Measurements from ENCODE around the gene IFNGR2. TPM values are rescaled to one million over a fixed set of nuclear protein-coding genes. Genes with fewer than 3 reads are reported as not detected.

IFNGR2 gene
- total and polyA plus RNA-seq, 4 experiments from 2014 or later: 8.7 to 24.3 (median 21.8) TPM

- Mint-ChIP-seq H3K4me1 (peaks cover 0 to 3% (median 1%) of the 10 kb centered on the region in 4 donors), H3K9me3 (no peaks in the 10 kb centered on the region), H3K4me3 (no peak overlapping the region), H3K27ac (no peak overlapping the region), H3K36me3 (no peaks in the 10 kb centered on the region), H3K27me3 (peaks cover 0 to 4% of the 10 kb centered on the region in 2 donors)
- ChIA-PET CTCF (ENCODE audit: partially characterized antibody) (interaction anchor here (0.9 to 3.3 kb wide), 3 partner anchors 11 to 48 kb away, joined by 4 to 13 read pairs (median 4); no protein-coding TSS in a partner anchor), POLR2A (ENCODE audit: partially characterized antibody) (no interaction called here)
- Histone ChIP-seq H3K9me3 (ENCODE audit: control insufficient read depth in 1 of 2, low read length in 2 of 2) (no peaks in the 10 kb centered on the region), H3K27ac (ENCODE audit: low read depth, low read length) (no peak overlapping the region), H3K27me3 (ENCODE audit: insufficient read depth, low read length) (no peaks in the 10 kb centered on the region), H3K4me1 (ENCODE audit: insufficient read depth, low read length) (no peaks in the 10 kb centered on the region), H3K4me3 (ENCODE audit: low read length in 2 of 2) (no peak overlapping the region), H3K36me3 (ENCODE audit: insufficient read depth, low read length) (no peaks in the 10 kb centered on the region)
- intact Hi-C loops (cut with micrococcal nuclease): no loop called here
- no peak for DNase-seq
Measured at GRCh38 chr21:33396951-33397350, 6.3 kb upstream of the IFNGR2 start.

- ChIA-PET CTCF (ENCODE audit: partially characterized antibody) (interaction anchor here (1.3 kb wide), 1 partner anchor 11 kb away, joined by 3 read pairs; no protein-coding TSS in a partner anchor), POLR2A (ENCODE audit: partially characterized antibody) (no interaction called here)
- Histone ChIP-seq H3K27me3 (ENCODE audit: insufficient read depth, low read length) (no peaks in the 10 kb centered on the region), H3K4me3 (ENCODE audit: low read length in 2 of 2) (no peak overlapping the region), H3K36me3 (ENCODE audit: insufficient read depth, low read length) (no peaks in the 10 kb centered on the region), H3K27ac (ENCODE audit: low read depth, low read length) (no peak overlapping the region), H3K4me1 (ENCODE audit: insufficient read depth, low read length) (no peaks in the 10 kb centered on the region), H3K9me3 (ENCODE audit: control insufficient read depth in 1 of 2, low read length in 2 of 2) (no peaks in the 10 kb centered on the region)
- Mint-ChIP-seq H3K4me1 (peaks cover 0 to 4% (median 3%) of the 10 kb centered on the region in 4 donors), H3K27ac (no peak overlapping the region), H3K36me3 (no peaks in the 10 kb centered on the region), H3K4me3 (no peak overlapping the region), H3K27me3 (peaks cover 0 to 2% of the 10 kb centered on the region in 2 donors), H3K9me3 (no peaks in the 10 kb centered on the region)
- no peak for DNase-seq
- intact Hi-C loops (cut with micrococcal nuclease): no loop called here
Measured at GRCh38 chr21:33397717-33398116, 5.5 kb upstream of the IFNGR2 start.

GRCh38 chr21:33398361-33398760, 4.9 kb upstream of the IFNGR2 start:
- Mint-ChIP-seq H3K36me3 (no peaks in the 10 kb centered on the region), H3K27ac (no peak overlapping the region), H3K9me3 (no peaks in the 10 kb centered on the region), H3K4me1 (peaks cover 0 to 7% (median 3%) of the 10 kb centered on the region in 4 donors), H3K27me3 (peaks cover 0 to 2% of the 10 kb centered on the region in 2 donors), H3K4me3 (no peak overlapping the region)
- POLR2A ChIA-PET (ENCODE audit: partially characterized antibody): interaction anchor here (1.2 kb wide), 1 partner anchor 18 kb away, joined by 4 read pairs; no protein-coding TSS in a partner anchor
- Histone ChIP-seq H3K9me3 (ENCODE audit: control insufficient read depth in 1 of 2, low read length in 2 of 2) (no peaks in the 10 kb centered on the region), H3K4me3 (ENCODE audit: low read length in 2 of 2) (no peak overlapping the region), H3K27ac (ENCODE audit: low read depth, low read length) (no peak overlapping the region), H3K36me3 (ENCODE audit: insufficient read depth, low read length) (no peaks in the 10 kb centered on the region), H3K27me3 (ENCODE audit: insufficient read depth, low read length) (no peaks in the 10 kb centered on the region), H3K4me1 (ENCODE audit: insufficient read depth, low read length) (no peaks in the 10 kb centered on the region)
- CTCF ChIA-PET (ENCODE audit: partially characterized antibody): interaction anchor here (1.3 kb wide), 1 partner anchor 12 kb away, joined by 3 read pairs; no protein-coding TSS in a partner anchor
- DNase-seq: no peak
- intact Hi-C loops (cut with micrococcal nuclease): no loop called here

GRCh38 chr21:33401630-33401992, 1.6 kb upstream of the IFNGR2 start:
- Mint-ChIP-seq H3K4me3 (peak overlapping the region in 3 of 8 donors; percentile 30 to 85 (median 42)), H3K4me1 (peaks cover 14 to 34% (median 21%) of the 10 kb centered on the region in 4 donors), H3K27ac (peak overlapping the region in 3 of 7 donors; percentile 35 to 79 (median 70)), H3K27me3 (peaks cover 0 to 2% of the 10 kb centered on the region in 2 donors), H3K36me3 (peaks cover 0 to 3% of the 10 kb centered on the region in 2 donors), H3K9me3 (no peaks in the 10 kb centered on the region)
- intact Hi-C loops (cut with micrococcal nuclease): no loop called here
- no peaks in the 10 kb centered on the region for H3K9me3 ChIP-seq (ENCODE audit: control insufficient read depth in 1 of 2, low read length in 2 of 2)
- POLR2A ChIA-PET (ENCODE audit: partially characterized antibody): interaction anchor here (1.9 to 4.5 kb wide), 4 partner anchors 17 to 77 kb away, joined by 8 to 39 read pairs (median 10); partner anchors contain the start of gene IFNAR1
- CTCF ChIA-PET (ENCODE audit: partially characterized antibody): interaction anchor here (2.0 kb wide), 1 partner anchor 41 kb away, joined by 20 read pairs; no protein-coding TSS in a partner anchor
- no peaks in the 10 kb centered on the region for H3K36me3 ChIP-seq (ENCODE audit: insufficient read depth, low read length)
- no peaks in the 10 kb centered on the region for H3K27me3 ChIP-seq (ENCODE audit: insufficient read depth, low read length)
- no peak for DNase-seq
- no peak overlapping the region for H3K4me3 ChIP-seq (ENCODE audit: low read length in 2 of 2)
- no peak overlapping the region for H3K27ac ChIP-seq (ENCODE audit: low read depth, low read length)
- peaks cover 26% of the 10 kb centered on the region for H3K4me1 ChIP-seq (ENCODE audit: insufficient read depth, low read length)

- H3K36me3 ChIP-seq (ENCODE audit: insufficient read depth, low read length): no peaks in the 10 kb centered on the region
- CTCF ChIA-PET (ENCODE audit: partially characterized antibody): interaction anchor here (2.0 kb wide), 1 partner anchor 42 kb away, joined by 20 read pairs; no protein-coding TSS in a partner anchor
- Mint-ChIP-seq H3K36me3 (peaks cover 0 to 3% of the 10 kb centered on the region in 2 donors), H3K4me1 (peaks cover 18 to 41% (median 27%) of the 10 kb centered on the region in 4 donors), H3K9me3 (no peaks in the 10 kb centered on the region), H3K4me3 (peak overlapping the region; percentile 70 to 88 (median 82)), H3K27ac (peak overlapping the region in 6 of 7 donors; percentile 70 to 85 (median 76)), H3K27me3 (peaks cover 0 to 2% of the 10 kb centered on the region in 2 donors)
- intact Hi-C loops (cut with micrococcal nuclease): loop anchor here (2.0 kb wide), 1 partner anchor 17 kb away; no protein-coding TSS in a partner anchor
- DNase-seq: no peak
- peak overlapping the region in 1 of 2 donors; percentile 14 for H3K4me3 ChIP-seq (ENCODE audit: low read length in 2 of 2)
- H3K27ac ChIP-seq (ENCODE audit: low read depth, low read length): peak overlapping the region; percentile 14
- no peaks in the 10 kb centered on the region for H3K9me3 ChIP-seq (ENCODE audit: control insufficient read depth in 1 of 2, low read length in 2 of 2)
- H3K27me3 ChIP-seq (ENCODE audit: insufficient read depth, low read length): no peaks in the 10 kb centered on the region
- POLR2A ChIA-PET (ENCODE audit: partially characterized antibody): interaction anchor here (1.0 to 4.5 kb wide), 5 partner anchors 18 to 137 kb away, joined by 3 to 39 read pairs (median 10); partner anchors contain the start of gene IFNAR1
- peaks cover 31% of the 10 kb centered on the region for H3K4me1 ChIP-seq (ENCODE audit: insufficient read depth, low read length)
Measured at GRCh38 chr21:33402001-33402979, 923 bp upstream of the IFNGR2 start.

GRCh38 chr21:33403786-33404585, 773 bp downstream of the IFNGR2 start:
- POLR2A ChIA-PET (ENCODE audit: partially characterized antibody): interaction anchor here (0.7 to 4.5 kb wide), 7 partner anchors 10 to 206 kb away, joined by 3 to 39 read pairs (median 4); partner anchors contain the start of genes IFNAR1 and TMEM50B

More at GRCh38 chr21:33403786-33404585, 773 bp downstream of the IFNGR2 start:
- Histone ChIP-seq H3K4me3 (ENCODE audit: low read length in 2 of 2) (peak overlapping the region; percentile 54 to 78), H3K36me3 (ENCODE audit: insufficient read depth, low read length) (no peaks in the 10 kb centered on the region), H3K9me3 (ENCODE audit: control insufficient read depth in 1 of 2, low read length in 2 of 2) (no peaks in the 10 kb centered on the region), H3K4me1 (ENCODE audit: insufficient read depth, low read length) (peaks cover 31% of the 10 kb centered on the region), H3K27ac (ENCODE audit: low read depth, low read length) (peak overlapping the region; percentile 58), H3K27me3 (ENCODE audit: insufficient read depth, low read length) (no peaks in the 10 kb centered on the region)
- Mint-ChIP-seq H3K9me3 (no peaks in the 10 kb centered on the region), H3K4me1 (peaks cover 21 to 43% (median 33%) of the 10 kb centered on the region in 4 donors), H3K27me3 (peaks cover 0 to 2% of the 10 kb centered on the region in 2 donors), H3K36me3 (peaks cover 3% of the 10 kb centered on the region in 2 donors), H3K4me3 (peak overlapping the region; percentile 93 to 98 (median 96)), H3K27ac (peak overlapping the region; percentile 83 to 98 (median 91))
- intact Hi-C loops (cut with micrococcal nuclease): loop anchor here (1.0 to 2.0 kb wide), 2 partner anchors 19 to 43 kb away; no protein-coding TSS in a partner anchor
- CTCF ChIA-PET (ENCODE audit: partially characterized antibody): interaction anchor here (0.7 to 3.2 kb wide), 6 partner anchors 15 to 238 kb away, joined by 3 to 15 read pairs (median 4); no protein-coding TSS in a partner anchor
- DNase-seq: peak in 2 of 5 donors; percentile 17 to 20

Data from CD4-positive, alpha-beta memory T cell (primary cell).